Neural cell (in vitro differentiated cells): ENCODE data around the gene SLC16A3.

ENCODE experiments used
- CTCF ChIP-seq: fragments of 450-650 bp; IDR thresholded peaks from 2 replicates; pipeline ENCODE4 v1.5.1; 2014; ENCODE audit warnings: antibody characterized with exemption, mild to moderate bottlenecking, moderate library complexity; ENCODE audit not compliant: poor library complexity, severe bottlenecking
- EP300 ChIP-seq: fragments of 450-650 bp; conservative IDR thresholded peaks from 2 replicates; pipeline ENCODE4 v1.6.1; 2014; ENCODE audit warnings: antibody characterized with exemption, mild to moderate bottlenecking, moderate library complexity; ENCODE audit not compliant: poor library complexity, severe bottlenecking
- EZH2 ChIP-seq: fragments of 200-600, 300-800 bp; shearing (Covaris generic), sonication (generic); IDR thresholded peaks from 2 replicates; pipeline ENCODE4 v1.6.1; 2014; ENCODE audit warnings: antibody characterized with exemption, low read length, borderline replicate concordance, mild to moderate bottlenecking; ENCODE audit not compliant: insufficient read depth, poor library complexity, severe bottlenecking
- SMC3 ChIP-seq: fragments of 450-650 bp; conservative IDR thresholded peaks from 2 replicates; pipeline ENCODE4 v1.6.1; 2014; ENCODE audit warnings: antibody characterized with exemption, mild to moderate bottlenecking, moderate library complexity; ENCODE audit not compliant: poor library complexity
- TAF1 ChIP-seq: IDR thresholded peaks from 2 replicates; pipeline ENCODE4 v1.6.1; 2012; ENCODE audit warnings: low read depth

GRCh38 chr17:82248815-82249674, 20.2 kb downstream of the SLC16A3 start:
- TF ChIP-seq CTCF (no peak), EP300 (no peak), SMC3 (no peak), TAF1 (no peak), EZH2 (no peak)
